SH-SY5Y (cell line): ENCODE results near the gene PTPRK.

Experiments
- GATA2 ChIP-seq: IDR thresholded peaks from 2 replicates; pipeline ENCODE4 v1.6.1; 2011; ENCODE audit warnings: mild to moderate bottlenecking, low read depth, low read length
- GATA3 ChIP-seq: IDR thresholded peaks from 2 replicates; pipeline ENCODE4 v1.6.1; 2011; ENCODE audit warnings: low read depth, mild to moderate bottlenecking, low read length, moderate library complexity

- TF ChIP-seq GATA2 (no peak), GATA3 (no peak)
Measured at GRCh38 chr6:128179876-128180438, 340.4 kb downstream of the PTPRK start.
